WTC11 (cell line): Measurements from ENCODE around the gene JADE2. TPM values are rescaled to one million over a fixed set of nuclear protein-coding genes. Genes with fewer than 3 reads are reported as not detected.

Experiments
- ATAC-seq: fragments of 200-7000 bp; cut with Tn5 transposase; 2 replicates; pipeline ENCODE4 v1.10.0; 2021; ENCODE audit warnings: mild to moderate bottlenecking, moderate library complexity
- CTCF ChIA-PET: fragments of 300-600 bp; sonication (Branson Sonifier 250); formaldehyde crosslinking; loops from one replicate; lab custom pipeline; 2021; ENCODE audit warnings: antibody characterized with exemption; lab: Charles Lee
- POLR2A ChIA-PET: fragments of 350-600 bp; sonication (Branson Sonifier 250); formaldehyde crosslinking; loops from one replicate; lab custom pipeline; 2021; ENCODE audit warnings: antibody characterized with exemption; lab: Charles Lee
- DNase-seq: peaks from one replicate; pipeline ENCODE4 v3.0.0; 2021; ENCODE audit warnings: low spot score
- H3K27ac Mint-ChIP-seq: 2 replicates; pipeline ENCODE4 v1.8.0; 2021; ENCODE audit warnings: mixed read lengths
- H3K27me3 Mint-ChIP-seq: 2 replicates; pipeline ENCODE4 v1.8.0; 2021; ENCODE audit warnings: low read depth, mild to moderate bottlenecking, moderate library complexity, mixed read lengths
- H3K36me3 Mint-ChIP-seq: 2 replicates; pipeline ENCODE4 v1.8.0; 2021; ENCODE audit warnings: mixed read lengths
- H3K4me1 Mint-ChIP-seq: 2 replicates; pipeline ENCODE4 v1.8.0; 2022; ENCODE audit warnings: mixed read lengths
- H3K4me3 Mint-ChIP-seq: 2 replicates; pipeline ENCODE4 v1.8.0; 2021; ENCODE audit warnings: mild to moderate bottlenecking, moderate library complexity, mixed read lengths
- H3K9me3 Mint-ChIP-seq: 2 replicates; pipeline ENCODE4 v1.8.0; 2021; ENCODE audit warnings: mixed read lengths
- CTCF ChIP-seq: fragments of 200-600 bp; IDR thresholded peaks from 2 replicates; pipeline ENCODE4 v1.8.0; 2022; ENCODE audit warnings: antibody characterized with exemption
- EMX1 ChIP-seq: fragments of 250-450 bp; sonication (Bioruptor Pico); IDR thresholded peaks from 2 replicates; pipeline ENCODE4 v1.8.0; 2021; ENCODE audit warnings: mild to moderate bottlenecking
- FOXJ3 ChIP-seq: sonication (generic); formaldehyde crosslinking; IDR thresholded peaks from 2 replicates; pipeline ENCODE4 v1.9.0; 2021; ENCODE audit warnings: missing genetic modification reagents, mild to moderate bottlenecking, borderline replicate concordance
- FOXP1 ChIP-seq: sonication (generic); formaldehyde crosslinking; IDR thresholded peaks from 2 replicates; pipeline ENCODE4 v1.8.0; 2022; ENCODE audit warnings: missing genetic modification reagents, mild to moderate bottlenecking, moderate library complexity, borderline replicate concordance
- GRHL2 ChIP-seq: fragments of 250-450 bp; sonication (Bioruptor Pico); IDR thresholded peaks from 2 replicates; pipeline ENCODE4 v1.8.0; 2022; ENCODE audit warnings: mild to moderate bottlenecking, moderate library complexity; ENCODE audit not compliant: insufficient replicate concordance, severe bottlenecking
- JAZF1 ChIP-seq: fragments of 250-450 bp; sonication (Bioruptor Pico); IDR thresholded peaks from 2 replicates; pipeline ENCODE4 v1.9.0; 2021; ENCODE audit warnings: moderate library complexity, mild to moderate bottlenecking, inconsistent platforms
- PRDM15 ChIP-seq: sonication (generic); formaldehyde crosslinking; IDR thresholded peaks from 2 replicates; pipeline ENCODE4 v1.8.0; 2022; ENCODE audit warnings: missing genetic modification reagents
- TCF7 ChIP-seq: sonication (generic); formaldehyde crosslinking; IDR thresholded peaks from 2 replicates; pipeline ENCODE4 v1.8.0; 2022; ENCODE audit warnings: mild to moderate bottlenecking, low read depth, missing genetic modification reagents, moderate library complexity
- USF2 ChIP-seq: sonication (generic); formaldehyde crosslinking; IDR thresholded peaks from 2 replicates; pipeline ENCODE4 v1.8.1; 2023; ENCODE audit warnings: mild to moderate bottlenecking, missing genetic modification reagents, moderate library complexity
- ZNF396 ChIP-seq: fragments of 250-450 bp; sonication (Bioruptor Pico); IDR thresholded peaks from 2 replicates; pipeline ENCODE4 v1.8.0; 2021; ENCODE audit warnings: mild to moderate bottlenecking, moderate library complexity, borderline replicate concordance
- ZNF423 ChIP-seq: fragments of 250-450 bp; sonication (Bioruptor Pico); IDR thresholded peaks from 2 replicates; pipeline ENCODE4 v2.1.2; 2022; ENCODE audit warnings: mild to moderate bottlenecking, moderate library complexity
- ZNF532 ChIP-seq: fragments of 250-450 bp; sonication (Bioruptor Pico); IDR thresholded peaks from 2 replicates; pipeline ENCODE4 v1.9.0; 2021; ENCODE audit warnings: mild to moderate bottlenecking, borderline replicate concordance
- total RNA-seq: library from RNA; stranded (reverse); gene quantifications from 3 replicates; pipeline ENCODE4 v1.2.3, GENCODE V29; 2021

The JADE2 gene
- total RNA-seq, 1 experiment from 2014 or later = 40.8 TPM

GRCh38 chr5:134577796-134578577 is 52.5 kb downstream of the JADE2 start:
- Mint-ChIP-seq H3K4me3 (no peak overlapping the region), H3K27me3 (no peaks in the 10 kb centered on the region), H3K36me3 (peaks cover 38% of the 10 kb centered on the region), H3K4me1 (no peaks in the 10 kb centered on the region), H3K9me3 (no peaks in the 10 kb centered on the region), H3K27ac (peak overlapping the region; percentile 63; the same call in 1 of the 2 replicates)
- peak; percentile 71 for TF ChIP-seq CTCF
- no peak for TF ChIP-seq ZNF423 (CRISPR knock-in tag)
- CTCF ChIA-PET = interaction anchor here (0.8 to 5.2 kb wide), 13 partner anchors 9 to 149 kb away, joined by 3 to 37 read pairs (median 4); no protein-coding TSS in a partner anchor
- POLR2A ChIA-PET = interaction anchor here (0.6 to 1.2 kb wide), 2 partner anchors 9 to 210 kb away, joined by 4 to 5 read pairs; no protein-coding TSS in a partner anchor
- peak; percentile 92 for DNase-seq
- ATAC-seq = peak; percentile 91

- CTCF ChIA-PET = interaction anchor here (0.8 to 5.2 kb wide), 14 partner anchors 9 to 149 kb away, joined by 3 to 37 read pairs (median 4); no protein-coding TSS in a partner anchor
- POLR2A ChIA-PET = interaction anchor here (1.2 kb wide), 1 partner anchor 8 kb away, joined by 4 read pairs; no protein-coding TSS in a partner anchor
- Mint-ChIP-seq H3K9me3 (no peaks in the 10 kb centered on the region), H3K27ac (no peak overlapping the region)
- no peak for ATAC-seq
- TF ChIP-seq JAZF1 (no peak), FOXP1 (CRISPR knock-in tag) (0 out of 2 replicates have a peak, but pooled peaks have one; percentile 24)
- TF ChIP-seq, all 79 proteins: peak for 1
- DNase-seq = no peak
- peaks cover 31% of the 10 kb centered on the region for H3K36me3 Mint-ChIP-seq
- H3K27me3 Mint-ChIP-seq = no peaks in the 10 kb centered on the region
- no peak overlapping the region for H3K4me3 Mint-ChIP-seq
- no peaks in the 10 kb centered on the region for H3K4me1 Mint-ChIP-seq
Measured at GRCh38 chr5:134578578-134579283, 53.3 kb downstream of the JADE2 start.

- H3K9me3 Mint-ChIP-seq = no peaks in the 10 kb centered on the region
- no peaks in the 10 kb centered on the region for H3K4me1 Mint-ChIP-seq
- H3K27me3 Mint-ChIP-seq = no peaks in the 10 kb centered on the region
- no peak overlapping the region for H3K27ac Mint-ChIP-seq
- peaks cover 27% of the 10 kb centered on the region for H3K36me3 Mint-ChIP-seq
- no peak for TF ChIP-seq TCF7
- no peak for TF ChIP-seq USF2 (CRISPR knock-in tag)
- no peak for TF ChIP-seq PRDM15
- TF ChIP-seq GRHL2 = no peak
- no peak for TF ChIP-seq ZNF396
- TF ChIP-seq FOXJ3 = no peak
- TF ChIP-seq EMX1 = no peak
- TF ChIP-seq ZNF532 (CRISPR knock-in tag) = no peak
- TF ChIP-seq, all 79 proteins: peak for 0
- ChIA-PET CTCF (interaction anchor here (1.6 kb wide), 1 partner anchor 13 kb away, joined by 4 read pairs; no protein-coding TSS in a partner anchor), POLR2A (no interaction called here)
- ATAC-seq = no peak
- H3K4me3 Mint-ChIP-seq = no peak overlapping the region
- no peak for DNase-seq
Measured at GRCh38 chr5:134579284-134579771, 53.9 kb downstream of the JADE2 start.
